ENCODE results near the gene C12orf75.
"Not testable (repeated sequence)": the region's sequence is repeated elsewhere in the genome, so short reads cannot be mapped to it uniquely, and the experiment has no call there.

DNA sequence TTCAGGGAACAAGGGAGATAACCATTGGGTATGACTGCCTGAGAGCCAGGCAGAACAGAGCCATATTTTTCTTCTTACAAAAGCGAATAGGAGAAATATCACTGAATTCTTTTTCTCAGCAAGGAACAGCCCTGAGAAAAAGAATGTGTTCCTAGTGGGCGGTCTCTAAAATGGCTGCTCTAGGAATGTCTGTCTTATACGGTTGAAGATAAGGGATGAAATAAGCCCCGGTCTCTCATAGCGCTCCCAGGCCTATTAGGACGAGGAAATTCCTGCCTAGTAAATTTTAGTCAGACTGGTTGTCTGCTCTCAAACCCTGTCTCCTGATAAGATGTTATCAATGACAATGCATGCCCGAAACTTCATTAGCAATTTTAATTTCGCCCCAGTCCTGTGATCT is 16.7 kb upstream of the C12orf75 start:
- TF ChIP-seq, protein P1, sequence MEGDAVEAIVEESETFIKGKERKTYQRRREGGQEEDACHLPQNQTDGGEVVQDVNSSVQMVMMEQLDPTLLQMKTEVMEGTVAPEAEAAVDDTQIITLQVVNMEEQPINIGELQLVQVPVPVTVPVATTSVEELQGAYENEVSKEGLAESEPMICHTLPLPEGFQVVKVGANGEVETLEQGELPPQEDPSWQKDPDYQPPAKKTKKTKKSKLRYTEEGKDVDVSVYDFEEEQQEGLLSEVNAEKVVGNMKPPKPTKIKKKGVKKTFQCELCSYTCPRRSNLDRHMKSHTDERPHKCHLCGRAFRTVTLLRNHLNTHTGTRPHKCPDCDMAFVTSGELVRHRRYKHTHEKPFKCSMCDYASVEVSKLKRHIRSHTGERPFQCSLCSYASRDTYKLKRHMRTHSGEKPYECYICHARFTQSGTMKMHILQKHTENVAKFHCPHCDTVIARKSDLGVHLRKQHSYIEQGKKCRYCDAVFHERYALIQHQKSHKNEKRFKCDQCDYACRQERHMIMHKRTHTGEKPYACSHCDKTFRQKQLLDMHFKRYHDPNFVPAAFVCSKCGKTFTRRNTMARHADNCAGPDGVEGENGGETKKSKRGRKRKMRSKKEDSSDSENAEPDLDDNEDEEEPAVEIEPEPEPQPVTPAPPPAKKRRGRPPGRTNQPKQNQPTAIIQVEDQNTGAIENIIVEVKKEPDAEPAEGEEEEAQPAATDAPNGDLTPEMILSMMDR (IDR thresholded peaks at IDR 0.05) = not testable (repeated sequence)
- TF ChIP-seq POLR2A (IDR thresholded peaks at IDR 0.05); POLR2AphosphoS5 (IDR thresholded peaks at IDR 0.05; ENCODE audit: insufficient read depth in 1 of 2, low read depth in 1 of 2): not testable (repeated sequence)
